ENCODE data around the gene CXCR3.
"Not testable (repeated sequence)": the region's sequence is repeated elsewhere in the genome, so short reads cannot be mapped to it uniquely, and the experiment has no call there.

The CXCR3 gene

GRCh38 chrX:71607488-71607887 is 10.8 kb downstream of the CXCR3 start:
- DNase-seq = no peak

GRCh38 chrX:71606536-71607216 is 11.6 kb downstream of the CXCR3 start:
- no peak for DNase-seq

- DNase-seq = no peak
Measured at GRCh38 chrX:71604796-71605568, 13.3 kb downstream of the CXCR3 start.

GRCh38 chrX:71604141-71604540 is 14.2 kb downstream of the CXCR3 start:
- no peak for DNase-seq

- no peak for DNase-seq
Measured at GRCh38 chrX:71603618-71604017, 14.7 kb downstream of the CXCR3 start.

GRCh38 chrX:71599965-71600364 is 18.3 kb downstream of the CXCR3 start:
- DNase-seq = no peak

- DNase-seq = not testable (repeated sequence)
Measured at GRCh38 chrX:71593210-71593609, 25.1 kb downstream of the CXCR3 start.

GRCh38 chrX:71586929-71587328 is 31.4 kb downstream of the CXCR3 start:
- DNase-seq = no peak

GRCh38 chrX:71581210-71581609 is 37.1 kb downstream of the CXCR3 start:
- DNase-seq = no peak

- no peak for DNase-seq
Measured at GRCh38 chrX:71579990-71580380, 38.3 kb downstream of the CXCR3 start.

- DNase-seq = no peak
Measured at GRCh38 chrX:71579136-71579989, 38.9 kb downstream of the CXCR3 start.

GRCh38 chrX:71578253-71579135 is 39.8 kb downstream of the CXCR3 start, which contains the start of gene GCNA:
TSS of gene GCNA (plus strand) at chrX:71578437. CDS start at chrX:71580822, 2,385 bp downstream.
- DNase-seq = no peak

- DNase-seq = no peak
Measured at GRCh38 chrX:71577682-71578081, 40.6 kb downstream of the CXCR3 start.

- no peak for DNase-seq
Measured at GRCh38 chrX:71573590-71573989, 44.7 kb downstream of the CXCR3 start.

GRCh38 chrX:71571390-71571789 is 46.9 kb downstream of the CXCR3 start:
- DNase-seq = not testable (repeated sequence)

All from activated CD4-positive, alpha-beta T cell treated with anti-CD3 and anti-CD28 coated beads, Interleukin-2, amount 50 U/mL, for 4 hours (primary cell).